Activated CD4-positive, alpha-beta T cell treated with anti-CD3 and anti-CD28 coated beads, Interleukin-2, amount 50 U/mL, for 1 hour (primary cell): ENCODE data around the gene DENND1A.
"Not testable (repeated sequence)": the region's sequence is repeated elsewhere in the genome, so short reads cannot be mapped to it uniquely, and the experiment has no call there.

Experiments used
- DNase-seq: peaks from one replicate; pipeline ENCODE4 v3.0.0-alpha.2; 2020

DENND1A gene

GRCh38 chr9:123861756-123862120 lies 68.2 kb downstream of the DENND1A start:
- no peak for DNase-seq

GRCh38 chr9:123861086-123861755 lies 68.7 kb downstream of the DENND1A start:
- no peak for DNase-seq

- DNase-seq = no peak
Measured at GRCh38 chr9:123860603-123861002, 69.3 kb downstream of the DENND1A start.

- DNase-seq = no peak
Measured at GRCh38 chr9:123852403-123852802, 77.5 kb downstream of the DENND1A start.

- no peak for DNase-seq
Measured at GRCh38 chr9:123851851-123852250, 78.1 kb downstream of the DENND1A start.

- DNase-seq = no peak
Measured at GRCh38 chr9:123848447-123849085, 81.4 kb downstream of the DENND1A start.

- no peak for DNase-seq
Measured at GRCh38 chr9:123846966-123847365, 83.0 kb downstream of the DENND1A start.

GRCh38 chr9:123843703-123844102 lies 86.2 kb downstream of the DENND1A start:
- DNase-seq = no peak

GRCh38 chr9:123835821-123836220 lies 94.1 kb downstream of the DENND1A start:
- no peak for DNase-seq

- no peak for DNase-seq
Measured at GRCh38 chr9:123834889-123835562, 94.9 kb downstream of the DENND1A start.

GRCh38 chr9:123834218-123834888 lies 95.6 kb downstream of the DENND1A start:
- DNase-seq = no peak

- no peak for DNase-seq
Measured at GRCh38 chr9:123832858-123833650, 96.9 kb downstream of the DENND1A start.

- DNase-seq = no peak
Measured at GRCh38 chr9:123832176-123832575, 97.8 kb downstream of the DENND1A start.

- no peak for DNase-seq
Measured at GRCh38 chr9:123828449-123828848, 101.5 kb downstream of the DENND1A start.

- no peak for DNase-seq
Measured at GRCh38 chr9:123825342-123826060, 104.4 kb downstream of the DENND1A start.

- DNase-seq = no peak
Measured at GRCh38 chr9:123823194-123823947, 106.6 kb downstream of the DENND1A start.

- no peak for DNase-seq
Measured at GRCh38 chr9:123821619-123822018, 108.3 kb downstream of the DENND1A start.

GRCh38 chr9:123820139-123820538 lies 109.8 kb downstream of the DENND1A start:
- no peak for DNase-seq

GRCh38 chr9:123816817-123817472 lies 113.0 kb downstream of the DENND1A start:
- DNase-seq = no peak

- not testable (repeated sequence) for DNase-seq
Measured at GRCh38 chr9:123815856-123816255, 114.1 kb downstream of the DENND1A start.

GRCh38 chr9:123814496-123814895 lies 115.4 kb downstream of the DENND1A start:
- DNase-seq = no peak
